NCI-H146 treated with DMSO at 0.1 percent for 48 hours (cell line): ENCODE results near the gene HECW1.
"Not testable (repeated sequence)": the region's sequence is repeated elsewhere in the genome, so short reads cannot be mapped to it uniquely, and the experiment has no call there.

ENCODE experiments used
- DNase-seq: peaks from one replicate; lab custom pipeline; 2025; ENCODE audit not compliant: unreplicated experiment; lab: John Stamatoyannopoulos, UW

The HECW1 gene

GRCh38 chr7:43345696-43346095 is 233.2 kb downstream of the HECW1 start:
- not testable (repeated sequence) for DNase-seq

GRCh38 chr7:43351683-43352082 is 239.2 kb downstream of the HECW1 start:
- DNase-seq, result no peak

- no peak for DNase-seq
These were observed 241.5 kb downstream of the HECW1 start for GRCh38 chr7:43353902-43354301.

- no peak for DNase-seq
These were observed 250.2 kb downstream of the HECW1 start for GRCh38 chr7:43362652-43363034.

GRCh38 chr7:43363035-43363791 is 250.8 kb downstream of the HECW1 start:
- no peak for DNase-seq

- DNase-seq, result no peak
These were observed 251.9 kb downstream of the HECW1 start for GRCh38 chr7:43364391-43364790.

- no peak for DNase-seq
These were observed 260.4 kb downstream of the HECW1 start for GRCh38 chr7:43372676-43373355.

GRCh38 chr7:43377196-43377960 is 264.9 kb downstream of the HECW1 start:
- DNase-seq, result no peak

GRCh38 chr7:43379210-43379609 is 266.8 kb downstream of the HECW1 start:
- DNase-seq, result no peak

- no peak for DNase-seq
These were observed 272.3 kb downstream of the HECW1 start for GRCh38 chr7:43384616-43385308.

GRCh38 chr7:43385309-43385680 is 272.8 kb downstream of the HECW1 start:
- DNase-seq, result no peak

GRCh38 chr7:43385856-43386255 is 273.4 kb downstream of the HECW1 start:
- DNase-seq, result no peak

- no peak for DNase-seq
These were observed 275.5 kb downstream of the HECW1 start for GRCh38 chr7:43387932-43388331.

GRCh38 chr7:43390576-43390975 is 278.1 kb downstream of the HECW1 start:
- no peak for DNase-seq

GRCh38 chr7:43391518-43391917 is 279.1 kb downstream of the HECW1 start:
- no peak for DNase-seq

- DNase-seq, result no peak
These were observed 280.3 kb downstream of the HECW1 start for GRCh38 chr7:43392638-43393330.

- no peak for DNase-seq
These were observed 282.1 kb downstream of the HECW1 start for GRCh38 chr7:43394441-43395130.

GRCh38 chr7:43395351-43395750 is 282.9 kb downstream of the HECW1 start:
- no peak for DNase-seq

GRCh38 chr7:43396187-43396740 is 283.8 kb downstream of the HECW1 start:
- no peak for DNase-seq

GRCh38 chr7:43398831-43399230 is 286.4 kb downstream of the HECW1 start:
- no peak for DNase-seq
